IMR-90 (cell line): ENCODE measurements around the gene FBXW5. TPM values are rescaled to one million over a fixed set of nuclear protein-coding genes. Genes with fewer than 3 reads are reported as not detected.

ENCODE experiments used
- ATAC-seq: fragments of 200-7000 bp; cut with Tn5 transposase; 2 replicates; pipeline ENCODE4 v1.9.1; 2020; ENCODE audit warnings: low read depth, mild to moderate bottlenecking, moderate library complexity
- BruUV-seq: library from RNA; stranded (reverse); fragments of 400-500 nt; replicated peaks from 2 replicates; lab custom pipeline; 2021; lab: Mats Ljungman, UMichigan
- CTCF ChIA-PET: fragments of 300-600 bp; formaldehyde crosslinking; extraction: SDS; loops from one replicate; lab custom pipeline; 2021; ENCODE audit warnings: antibody characterized with exemption; lab: Yijun Ruan, JAX
- POLR2A ChIA-PET: fragments of 300-600 bp; sonication (Branson Sonifier 250); formaldehyde crosslinking; loops from one replicate; lab custom pipeline; 2022; ENCODE audit warnings: antibody characterized with exemption; ENCODE audit not compliant: unreplicated experiment; lab: Charles Lee
- DNase-seq: peaks from one replicate; pipeline ENCODE4 v3.0.0; 2013
- H2AFZ ChIP-seq: replicated peaks from 2 replicates; pipeline ENCODE3; 2013; ENCODE audit warnings: low read length, mild to moderate bottlenecking; ENCODE audit not compliant: poor library complexity
- H2AK5ac ChIP-seq: 2 replicates; pipeline ENCODE4 v1.6.1; 2013; ENCODE audit warnings: low read depth, low read length, inconsistent platforms
- H2AK9ac ChIP-seq: replicated peaks from 2 replicates; pipeline ENCODE3; 2013; ENCODE audit warnings: mild to moderate bottlenecking, low read depth, low read length, moderate library complexity; ENCODE audit not compliant: poor library complexity
- H2BK120ac ChIP-seq: 2 replicates; pipeline ENCODE4 v1.6.1; 2013; ENCODE audit warnings: low read depth, low read length, inconsistent platforms
- H2BK15ac ChIP-seq: 3 replicates; pipeline ENCODE4 v1.6.1; 2013; ENCODE audit warnings: low read depth, low read length, inconsistent platforms
- H2BK20ac ChIP-seq: 2 replicates; pipeline ENCODE4 v1.6.1; 2013; ENCODE audit warnings: low read depth, mild to moderate bottlenecking, inconsistent platforms, low read length, moderate library complexity
- H2BK5ac ChIP-seq: 2 replicates; pipeline ENCODE4 v1.6.1; 2013; ENCODE audit warnings: mild to moderate bottlenecking, low read depth, low read length, inconsistent platforms; ENCODE audit not compliant: poor library complexity, severe bottlenecking
- H3K14ac ChIP-seq: replicated peaks from 2 replicates; pipeline ENCODE4 v1.6.1; 2013; ENCODE audit warnings: low read depth, low read length, inconsistent platforms
- H3K18ac ChIP-seq: 2 replicates; pipeline ENCODE4 v1.6.1; 2013; ENCODE audit warnings: low read depth, low read length, control low read depth
- H3K23ac ChIP-seq: 2 replicates; pipeline ENCODE4 v1.6.1; 2013; ENCODE audit warnings: low read depth, low read length, inconsistent platforms
- H3K27ac ChIP-seq: 2 replicates; pipeline ENCODE4 v1.5.1; 2013; ENCODE audit warnings: mild to moderate bottlenecking, control low read depth, low read length; ENCODE audit not compliant: insufficient read depth
- H3K27me3 ChIP-seq: 2 replicates; pipeline ENCODE4 v1.6.1; 2013; ENCODE audit warnings: low read length; ENCODE audit not compliant: control insufficient read depth, insufficient read depth
- H3K36me3 ChIP-seq: 2 replicates; pipeline ENCODE4 v1.6.1; 2013; ENCODE audit warnings: low read length, mixed read lengths; ENCODE audit not compliant: control insufficient read depth, insufficient read depth
- H3K4ac ChIP-seq: 2 replicates; pipeline ENCODE4 v1.6.1; 2013; ENCODE audit warnings: low read depth, low read length, inconsistent platforms
- H3K4me1 ChIP-seq: 2 replicates; pipeline ENCODE4 v1.6.1; 2013; ENCODE audit warnings: low read length, mixed read lengths; ENCODE audit not compliant: control insufficient read depth, insufficient read depth
- H3K4me2 ChIP-seq: 2 replicates; pipeline ENCODE4 v1.6.1; 2013; ENCODE audit warnings: low read depth, mild to moderate bottlenecking, control low read depth, low read length, moderate library complexity
- H3K4me3 ChIP-seq: 2 replicates; pipeline ENCODE4 v1.5.1; 2013; ENCODE audit warnings: low read depth, mild to moderate bottlenecking, control low read depth, low read length, moderate library complexity; ENCODE audit not compliant: insufficient read depth
- H3K56ac ChIP-seq: 2 replicates; pipeline ENCODE4 v1.6.1; 2013; ENCODE audit warnings: low read length, inconsistent platforms; ENCODE audit not compliant: insufficient read depth; ENCODE audit errors: extremely low read depth
- H3K79me1 ChIP-seq, 2 experiments: 2 replicates each; pipeline ENCODE4 v1.6.1; 2013; ENCODE audit warnings: low read length in 2 of 2, inconsistent platforms in 1 of 2, low read depth in 1 of 2
- H3K9ac ChIP-seq: 2 replicates; pipeline ENCODE4 v1.6.1; 2013; ENCODE audit warnings: low read depth, low read length, control low read depth
- H3K9me1 ChIP-seq: 2 replicates; pipeline ENCODE4 v1.6.1; 2013; ENCODE audit warnings: low read length, inconsistent platforms; ENCODE audit not compliant: insufficient read depth
- H3K9me3 ChIP-seq: 2 replicates; pipeline ENCODE4 v1.6.1; 2013; ENCODE audit warnings: low read length; ENCODE audit not compliant: control insufficient read depth, insufficient read depth
- H4K20me1 ChIP-seq: 2 replicates; pipeline ENCODE4 v1.6.1; 2013; ENCODE audit warnings: low read length, inconsistent platforms; ENCODE audit not compliant: insufficient read depth
- H4K5ac ChIP-seq: 2 replicates; pipeline ENCODE4 v1.6.1; 2013; ENCODE audit warnings: mild to moderate bottlenecking, low read depth, low read length, control low read depth
- H4K8ac ChIP-seq, 2 experiments: 2 replicates each; pipeline ENCODE4 v1.6.1; 2013; ENCODE audit warnings: low read depth in 2 of 2, low read length in 2 of 2, control low read depth in 1 of 2, inconsistent platforms in 1 of 2
- H4K91ac ChIP-seq: 2 replicates; pipeline ENCODE4 v1.6.1; 2013; ENCODE audit warnings: low read depth, low read length, inconsistent platforms; ENCODE audit not compliant: insufficient read depth
- CEBPB ChIP-seq: IDR thresholded peaks from 2 replicates; pipeline ENCODE4 v1.6.1; 2012; ENCODE audit warnings: low read depth, low read length, improper control_type of control experiment
- FOS ChIP-seq: fragments of 150-350 bp; IDR thresholded peaks from 2 replicates; pipeline ENCODE4 v1.6.1; 2016; ENCODE audit warnings: low read depth, low read length
- NFE2L2 ChIP-seq: fragments of 150-350 bp; IDR thresholded peaks from 2 replicates; pipeline ENCODE4 v1.6.1; 2016; ENCODE audit warnings: low read depth, mild to moderate bottlenecking, low read length
- WGBS, 2 experiments: methylation state at CpG; one replicate each; pipeline versions ENCODE4 v1.1.5 to v1.1.7; 2013; ENCODE audit warnings: missing lambda C conversion rate in 2 of 2; ENCODE audit not compliant: insufficient read length in 1 of 2; ENCODE audit errors: extremely low coverage in 2 of 2; 5-methylcytosine and 5-hydroxymethylcytosine counted together
- dilution Hi-C: fragments of 300-500 bp; cut with HindIII; formaldehyde crosslinking; loops from one replicate; pipeline ENCODE4 v1.14.3; 2018; ENCODE audit warnings: low sequenced_read_pairs; ENCODE audit not compliant: unreplicated experiment
- in situ Hi-C: fragments of 300-500 bp; cut with MboI; formaldehyde crosslinking; loops from 3 replicates; pipeline ENCODE4 v1.14.3; 2019; ENCODE audit warnings: low sequenced_read_pairs, inconsistent platforms, mixed read lengths
- intact Hi-C: fragments of 100-400 bp; cut with micrococcal nuclease; formaldehyde crosslinking; loops from 2 replicates; pipeline ENCODE4 v1.10.0; 2022
- polyA plus RNA-seq, 3 experiments: library from polyadenylated mRNA; depleted of rRNA; stranded (reverse); fragments of >200 nt; gene quantifications; 2 replicates each; pipeline ENCODE4 v1.2.3, GENCODE V29; 2012; ENCODE audit warnings: low replicate concordance in 1 of 3
- total RNA-seq: library from RNA; depleted of rRNA; stranded (reverse); fragments of >200 nt; gene quantifications from 2 replicates; pipeline ENCODE4 v1.2.3, GENCODE V29; 2012
- TF ChIP-seq, protein P1 (sequence below): fragments of 150-350 bp; IDR thresholded peaks from 2 replicates; pipeline ENCODE4 v1.6.1; 2017; ENCODE audit warnings: mild to moderate bottlenecking, antibody characterized with exemption, low read length, low read depth

The FBXW5 gene
- total and polyA plus RNA-seq, 2 of the 4 experiments (the other 2 are of a cell fraction), result 65.1 to 80.2 TPM

DNA sequence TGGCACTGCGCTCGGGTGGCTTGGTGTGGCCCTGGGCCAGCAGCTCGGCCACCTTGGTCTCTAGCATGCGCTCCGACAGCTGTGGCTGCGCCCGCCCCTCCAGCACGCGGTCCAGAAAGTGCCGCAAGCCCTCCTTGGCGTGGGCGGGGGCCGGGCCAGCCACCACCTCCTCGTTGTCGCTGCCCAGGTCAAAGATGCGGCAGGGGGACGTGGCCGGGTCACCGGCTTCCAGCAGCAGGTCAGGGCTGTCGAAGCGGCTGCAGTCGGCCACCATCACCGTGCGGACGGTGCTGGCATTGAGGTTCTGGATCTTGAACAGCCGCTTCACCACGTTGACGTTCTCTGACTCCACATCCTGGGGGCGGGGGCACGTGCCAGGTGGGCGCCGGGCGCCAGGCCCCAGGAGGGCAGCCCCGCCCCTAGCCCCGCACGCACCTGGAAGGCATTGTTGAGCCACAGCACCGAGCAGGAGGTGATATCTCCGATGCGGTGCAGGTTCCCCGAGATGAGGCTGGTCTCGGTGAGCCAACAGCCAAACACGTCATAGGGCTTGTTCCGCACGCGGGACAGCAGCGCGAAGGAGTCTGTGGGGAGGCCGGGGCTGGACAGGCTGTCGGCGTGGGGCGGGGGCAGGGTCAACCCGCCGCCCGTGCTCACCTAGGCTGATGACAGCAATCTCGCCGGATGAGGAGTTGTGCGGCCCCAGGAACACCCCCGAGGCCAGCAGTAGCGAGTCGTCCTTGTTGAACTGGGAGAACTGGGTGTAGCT, 2.2 kb downstream of the FBXW5 start:
- in situ Hi-C loops, result no loop called here
- Histone ChIP-seq H2BK120ac (no peak overlapping the region), H3K4ac (no peak overlapping the region), H2AK5ac (no peak overlapping the region), H3K9me3 (no peaks in the 10 kb centered on the region), H4K20me1 (peaks cover 22% of the 10 kb centered on the region), H2AFZ (no peak overlapping the region), H2BK15ac (no peak overlapping the region), H4K8ac (no peak overlapping the region), H3K4me2 (no peak overlapping the region), H3K9ac (no peak overlapping the region), H3K14ac (no peak overlapping the region), H2AK9ac (no peak overlapping the region), H3K27me3 (no peaks in the 10 kb centered on the region), H3K56ac (no peak overlapping the region), H3K4me3 (no peak overlapping the region), H3K79me1 (peaks cover 5 to 44% of the 10 kb centered on the region in 2 experiments), H3K23ac (no peak overlapping the region), H3K36me3 (peaks cover 47% of the 10 kb centered on the region), H4K5ac (no peak overlapping the region), H3K9me1 (peaks cover 8% of the 10 kb centered on the region), H2BK20ac (no peak overlapping the region), H3K4me1 (peaks cover 4% of the 10 kb centered on the region), H4K91ac (no peak overlapping the region), H2BK5ac (no peak overlapping the region), H3K27ac (no peak overlapping the region), H3K18ac (no peak overlapping the region)
- DNase-seq (no peak), ATAC-seq (no peak)
- dilution Hi-C loops, result no loop called here
- intact Hi-C loops, result no loop called here
- WGBS, 2 experiments, result 96% methylated on average over 42 of the region's 60 CpGs; no CpG with 5 or more reads in 1 of the 2 experiments
- no TSS peak for BruUV-seq
- TF ChIP-seq, protein P1, sequence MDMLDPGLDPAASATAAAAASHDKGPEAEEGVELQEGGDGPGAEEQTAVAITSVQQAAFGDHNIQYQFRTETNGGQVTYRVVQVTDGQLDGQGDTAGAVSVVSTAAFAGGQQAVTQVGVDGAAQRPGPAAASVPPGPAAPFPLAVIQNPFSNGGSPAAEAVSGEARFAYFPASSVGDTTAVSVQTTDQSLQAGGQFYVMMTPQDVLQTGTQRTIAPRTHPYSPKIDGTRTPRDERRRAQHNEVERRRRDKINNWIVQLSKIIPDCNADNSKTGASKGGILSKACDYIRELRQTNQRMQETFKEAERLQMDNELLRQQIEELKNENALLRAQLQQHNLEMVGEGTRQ, result no peak
- TF ChIP-seq NFE2L2, result no peak
- no peak for TF ChIP-seq CEBPB
- no peak for TF ChIP-seq FOS
- CTCF ChIA-PET, result no interaction called here
- POLR2A ChIA-PET, result no interaction called here
